Mesothelial cell of epicardium (in vitro differentiated cells): ENCODE results near the gene CARMIL3. TPM values are rescaled to one million over a fixed set of nuclear protein-coding genes. Genes with fewer than 3 reads are reported as not detected.

Source experiments
- DNase-seq, 2 experiments: peaks; one replicate each; pipeline ENCODE4 v3.0.0; 2021; ENCODE audit warnings: low spot score in 2 of 2; ENCODE audit not compliant: unreplicated experiment in 2 of 2
- H3K27ac Mint-ChIP-seq: 2 replicates; pipeline ENCODE4 v1.8.0; 2021; ENCODE audit warnings: mixed read lengths
- H3K27me3 Mint-ChIP-seq: 2 replicates; pipeline ENCODE4 v1.8.0; 2021; ENCODE audit warnings: low read depth, mixed read lengths
- H3K36me3 Mint-ChIP-seq: 2 replicates; pipeline ENCODE4 v1.8.0; 2021; ENCODE audit warnings: mixed read lengths
- H3K4me1 Mint-ChIP-seq: 2 replicates; pipeline ENCODE4 v1.8.0; 2021; ENCODE audit warnings: mixed read lengths
- H3K4me3 Mint-ChIP-seq: 2 replicates; pipeline ENCODE4 v1.8.0; 2021; ENCODE audit warnings: mild to moderate bottlenecking, moderate library complexity, mixed read lengths
- H3K9me3 Mint-ChIP-seq: 2 replicates; pipeline ENCODE4 v1.8.0; 2021; ENCODE audit warnings: mixed read lengths
- CTCF ChIP-seq: fragments of 200-600 bp; sonication (generic); IDR thresholded peaks from one replicate; pipeline ENCODE4 v1.5.0; 2021; ENCODE audit warnings: antibody characterized with exemption; ENCODE audit not compliant: unreplicated experiment
- total RNA-seq: library from RNA; stranded (reverse); gene quantifications from 3 replicates; pipeline ENCODE4 v1.2.1, GENCODE V29; 2021

Gene CARMIL3
- total RNA-seq, 1 donor from 2014 or later = 1.1 TPM

GRCh38 chr14:24072436-24072835 lies 20.6 kb downstream of the CARMIL3 start:
- H3K36me3 Mint-ChIP-seq = no peaks in the 10 kb centered on the region
- H3K27me3 Mint-ChIP-seq = peaks cover 28% of the 10 kb centered on the region
- no peak for TF ChIP-seq CTCF
- no peak overlapping the region for H3K27ac Mint-ChIP-seq
- no peak for DNase-seq
- H3K4me1 Mint-ChIP-seq = no peaks in the 10 kb centered on the region
- H3K9me3 Mint-ChIP-seq = no peaks in the 10 kb centered on the region
- no peak overlapping the region for H3K4me3 Mint-ChIP-seq

- Mint-ChIP-seq H3K27me3 (peaks cover 27% of the 10 kb centered on the region), H3K4me1 (peaks cover 4% of the 10 kb centered on the region), H3K27ac (no peak overlapping the region), H3K4me3 (no peak overlapping the region), H3K9me3 (no peaks in the 10 kb centered on the region), H3K36me3 (no peaks in the 10 kb centered on the region)
- no peak for TF ChIP-seq CTCF
- DNase-seq = no peak
Observed at GRCh38 chr14:24072881-24073877, 21.4 kb downstream of the CARMIL3 start.

GRCh38 chr14:24074625-24075484 lies 23.0 kb downstream of the CARMIL3 start:
- Mint-ChIP-seq H3K27me3 (peaks cover 28% of the 10 kb centered on the region), H3K4me1 (peaks cover 16% of the 10 kb centered on the region), H3K4me3 (no peak overlapping the region), H3K27ac (no peak overlapping the region), H3K36me3 (no peaks in the 10 kb centered on the region), H3K9me3 (no peaks in the 10 kb centered on the region)
- TF ChIP-seq CTCF = no peak
- no peak for DNase-seq

- Mint-ChIP-seq H3K27ac (no peak overlapping the region), H3K4me1 (peaks cover 24% of the 10 kb centered on the region), H3K36me3 (no peaks in the 10 kb centered on the region), H3K27me3 (peaks cover 28% of the 10 kb centered on the region), H3K4me3 (no peak overlapping the region), H3K9me3 (no peaks in the 10 kb centered on the region)
- no peak for DNase-seq
- TF ChIP-seq CTCF = no peak
Observed at GRCh38 chr14:24075485-24076301, 23.9 kb downstream of the CARMIL3 start.

GRCh38 chr14:24076302-24076601 lies 24.4 kb downstream of the CARMIL3 start:
- H3K4me1 Mint-ChIP-seq = peaks cover 27% of the 10 kb centered on the region
- H3K27ac Mint-ChIP-seq = no peak overlapping the region
- no peak for TF ChIP-seq CTCF
- peaks cover 26% of the 10 kb centered on the region for H3K27me3 Mint-ChIP-seq
- no peak overlapping the region for H3K4me3 Mint-ChIP-seq
- H3K9me3 Mint-ChIP-seq = no peaks in the 10 kb centered on the region
- H3K36me3 Mint-ChIP-seq = no peaks in the 10 kb centered on the region
- no peak for DNase-seq
